ENCODE measurements around the gene OAT. TPM values are rescaled to one million over a fixed set of nuclear protein-coding genes. Genes with fewer than 3 reads are reported as not detected.

OAT gene
- total and polyA plus RNA-seq, 2 experiments from 2014 or later: 232 to 263 TPM

- Histone ChIP-seq H3K4me1 (ENCODE audit: insufficient read depth) (peaks cover 18% of the 10 kb centered on the region), H3K27me3 (replicated peaks; ENCODE audit: insufficient read depth) (0 out of 2 replicates have a peak, but pooled peaks cover 22% of the 10 kb centered on the region), H3K9me3 (ENCODE audit: low read depth) (no peaks in the 10 kb centered on the region), H3K79me2 (ENCODE audit: insufficient read depth) (peaks cover 33% of the 10 kb centered on the region), H3K9me2 (ENCODE audit: insufficient read depth) (no peaks in the 10 kb centered on the region), H3K9ac (no peak overlapping the region), H3K27ac (no peak overlapping the region), H4K20me1 (ENCODE audit: insufficient read depth) (peaks cover 11% of the 10 kb centered on the region; the same call in 1 of the 2 replicates), H3K36me3 (ENCODE audit: low read depth) (no peaks in the 10 kb centered on the region), H3K4me3 (no peak overlapping the region), H3F3A (ENCODE audit: insufficient read depth) (0 out of 2 replicates have a peak, but pooled peaks cover 9% of the 10 kb centered on the region), H2AFZ (no peak overlapping the region), H3K4me2 (ENCODE audit: unreplicated experiment) (no peak overlapping the region)
- DNase-seq: no peak
- in situ Hi-C loops (cut with MboI): no loop called here
- WGBS, 2 experiments (ENCODE audit: low coverage in 1 of 2, low lambda C conversion rate in 2 of 2, missing lambda C conversion rate in 2 of 2): 0 to 6% methylated on average over 1 of the region's 1 CpG
- TF ChIP-seq EZH2phosphoT487 (IDR thresholded peaks at IDR 0.05; ENCODE audit: insufficient read depth, low read depth) (no peak), EZH2 (IDR thresholded peaks at IDR 0.05; ENCODE audit: insufficient read depth, poor library complexity, severe bottlenecking) (no peak)
Measured at GRCh38 chr10:124420254-124420653, 1.5 kb upstream of the OAT start.

DNA sequence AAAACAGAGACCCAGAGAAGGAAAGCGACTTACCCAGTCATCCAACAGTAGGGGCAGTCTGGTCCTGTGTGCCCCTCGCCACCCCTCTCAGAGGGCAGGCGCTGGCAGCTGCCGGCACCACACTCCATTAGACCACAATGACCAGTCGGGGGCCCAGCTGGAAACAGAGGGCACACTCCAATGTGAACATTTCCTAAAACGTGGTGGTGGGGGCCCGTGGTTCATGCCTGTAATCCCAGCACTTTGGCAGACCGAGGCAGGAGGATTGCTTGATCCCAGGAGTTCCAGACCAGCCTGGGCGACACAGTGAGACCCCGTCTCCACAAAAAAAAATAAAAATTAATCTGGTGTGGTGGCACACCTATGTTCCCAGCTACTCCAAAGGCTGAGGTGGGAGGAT is 912 bp upstream of the OAT start:
- Histone ChIP-seq H3K4me2 (ENCODE audit: unreplicated experiment) (no peak overlapping the region), H3K9ac (no peak overlapping the region), H3K4me3 (no peak overlapping the region), H2AFZ (no peak overlapping the region; the same call in 1 of the 2 replicates), H3K27ac (no peak overlapping the region), H3F3A (ENCODE audit: insufficient read depth) (0 out of 2 replicates have a peak, but pooled peaks cover 11% of the 10 kb centered on the region), H3K79me2 (ENCODE audit: insufficient read depth) (peaks cover 39% of the 10 kb centered on the region), H4K20me1 (ENCODE audit: insufficient read depth) (peaks cover 11% of the 10 kb centered on the region; the same call in 1 of the 2 replicates), H3K27me3 (replicated peaks; ENCODE audit: insufficient read depth) (0 out of 2 replicates have a peak, but pooled peaks cover 18% of the 10 kb centered on the region), H3K9me3 (ENCODE audit: low read depth) (no peaks in the 10 kb centered on the region), H3K9me2 (ENCODE audit: insufficient read depth) (no peaks in the 10 kb centered on the region), H3K4me1 (ENCODE audit: insufficient read depth) (peaks cover 20% of the 10 kb centered on the region), H3K36me3 (ENCODE audit: low read depth) (no peaks in the 10 kb centered on the region)
- TF ChIP-seq EZH2phosphoT487 (IDR thresholded peaks at IDR 0.05; ENCODE audit: insufficient read depth, low read depth) (no peak), EZH2 (IDR thresholded peaks at IDR 0.05; ENCODE audit: insufficient read depth, poor library complexity, severe bottlenecking) (no peak)
- DNase-seq: no peak
- WGBS, 2 experiments (ENCODE audit: low coverage in 1 of 2, low lambda C conversion rate in 2 of 2, missing lambda C conversion rate in 2 of 2): 78 to 86% methylated on average over 10 of the region's 10 CpGs
- in situ Hi-C loops (cut with MboI): no loop called here

DNA sequence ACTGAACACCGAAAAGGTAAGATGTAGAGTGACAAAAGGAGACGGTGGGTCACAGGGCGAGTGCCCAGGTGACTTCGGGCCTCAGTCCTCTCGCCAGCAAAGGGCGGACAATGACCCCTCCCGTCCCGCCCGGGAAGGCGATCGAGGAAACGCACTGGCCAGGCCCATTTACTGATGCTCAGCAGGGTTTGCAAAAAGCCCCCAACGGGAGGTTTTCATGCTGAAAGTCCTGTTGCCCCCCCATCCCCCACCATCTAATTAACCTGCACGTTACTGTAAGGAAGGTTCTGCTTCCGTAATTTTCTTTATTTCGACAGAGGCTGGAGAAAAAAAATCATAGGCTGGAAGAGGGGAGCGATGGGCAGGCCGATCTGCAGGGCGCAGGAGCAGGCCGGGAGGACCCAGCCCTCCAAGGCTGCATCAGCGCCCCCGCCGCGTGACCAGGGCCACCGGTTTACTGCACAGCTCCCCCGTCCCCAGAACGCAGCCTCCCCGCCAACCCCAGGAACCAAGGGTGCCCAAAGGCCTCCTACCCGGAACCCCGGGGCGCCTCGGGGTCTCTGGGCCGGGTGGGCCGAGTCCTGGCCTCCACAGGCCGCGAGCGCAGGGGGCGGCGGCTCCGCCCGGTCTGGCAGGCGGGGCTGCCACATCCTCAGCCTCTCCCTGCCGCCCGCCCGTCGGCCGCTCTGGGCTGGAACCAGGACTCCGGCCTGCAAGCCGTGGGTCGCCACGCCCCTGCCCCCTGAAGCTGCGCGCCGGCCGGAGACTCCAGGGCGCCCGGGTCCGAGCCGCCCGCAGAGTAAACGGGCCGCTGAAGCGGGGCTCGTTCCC is 613 bp downstream of the OAT start:
- Histone ChIP-seq H3K27me3 (replicated peaks; ENCODE audit: insufficient read depth) (0 out of 2 replicates have a peak, but pooled peaks cover 13% of the 10 kb centered on the region), H3K9me2 (ENCODE audit: insufficient read depth) (no peaks in the 10 kb centered on the region), H3K79me2 (ENCODE audit: insufficient read depth) (peaks cover 54% of the 10 kb centered on the region), H3K9me3 (ENCODE audit: low read depth) (no peaks in the 10 kb centered on the region), H4K20me1 (ENCODE audit: insufficient read depth) (peaks cover 17% of the 10 kb centered on the region; the same call in 1 of the 2 replicates), H3K4me1 (ENCODE audit: insufficient read depth) (peaks cover 30% of the 10 kb centered on the region), H3K4me2 (ENCODE audit: unreplicated experiment) (peak overlapping the region; percentile 84), H3K36me3 (ENCODE audit: low read depth) (no peaks in the 10 kb centered on the region), H3K9ac (peak overlapping the region; percentile 97), H3K27ac (peak overlapping the region; percentile 90), H2AFZ (peak overlapping the region; percentile 16; the same call in 1 of the 2 replicates), H3F3A (ENCODE audit: insufficient read depth) (peaks cover 21% of the 10 kb centered on the region; the same call in 1 of the 2 replicates), H3K4me3 (peak overlapping the region; percentile 86)
- TF ChIP-seq EZH2 (IDR thresholded peaks at IDR 0.05; ENCODE audit: insufficient read depth, poor library complexity, severe bottlenecking): no peak
- no peak for TF ChIP-seq EZH2phosphoT487 (IDR thresholded peaks at IDR 0.05; ENCODE audit: insufficient read depth, low read depth)
- in situ Hi-C loops (cut with MboI): no loop called here
- DNase-seq: peak; percentile 87
- 1% methylated on average over 24 to 45 of the region's 64 CpGs for WGBS, 2 experiments (ENCODE audit: low coverage in 1 of 2, low lambda C conversion rate in 2 of 2, missing lambda C conversion rate in 2 of 2)

DNA sequence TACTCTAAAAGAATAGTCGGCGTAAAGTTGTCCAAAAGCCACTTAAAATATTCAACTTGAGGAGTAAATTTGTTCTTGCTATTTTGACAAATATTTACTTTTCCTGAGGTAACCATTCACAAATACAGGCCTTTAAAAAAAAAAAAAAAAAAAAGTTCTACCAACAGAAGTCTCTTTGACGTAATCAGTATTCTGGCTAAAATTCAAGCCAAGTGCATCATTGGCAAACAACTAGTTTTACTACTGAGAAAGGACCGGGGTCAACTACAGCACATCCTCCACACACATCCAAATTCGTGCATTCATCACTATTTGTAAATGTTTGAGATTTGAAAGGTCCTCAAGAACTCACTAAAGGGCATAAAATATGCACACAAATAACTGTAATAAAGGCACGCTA is 2.0 kb downstream of the OAT start:
- Histone ChIP-seq H4K20me1 (ENCODE audit: insufficient read depth) (peaks cover 17% of the 10 kb centered on the region; the same call in 1 of the 2 replicates), H3K4me3 (peak overlapping the region; percentile 86)

More for the DNA sequence above, 2.0 kb downstream of the OAT start:
- Histone ChIP-seq H3K9me2 (ENCODE audit: insufficient read depth) (no peaks in the 10 kb centered on the region), H3K4me1 (ENCODE audit: insufficient read depth) (peaks cover 30% of the 10 kb centered on the region), H3K79me2 (ENCODE audit: insufficient read depth) (peaks cover 68% of the 10 kb centered on the region), H3K9me3 (ENCODE audit: low read depth) (no peaks in the 10 kb centered on the region), H2AFZ (no peak overlapping the region), H3K27ac (no peak overlapping the region), H3K4me2 (ENCODE audit: unreplicated experiment) (peak overlapping the region; percentile 84), H3K9ac (peak overlapping the region; percentile 97), H3K27me3 (replicated peaks; ENCODE audit: insufficient read depth) (0 out of 2 replicates have a peak, but pooled peaks cover 5% of the 10 kb centered on the region), H3K36me3 (ENCODE audit: low read depth) (0 out of 2 replicates have a peak, but pooled peaks cover 6% of the 10 kb centered on the region), H3F3A (ENCODE audit: insufficient read depth) (peaks cover 21% of the 10 kb centered on the region)
- in situ Hi-C loops (cut with MboI): no loop called here
- peak; percentile 75 for DNase-seq
- no peak for TF ChIP-seq EZH2 (IDR thresholded peaks at IDR 0.05; ENCODE audit: insufficient read depth, poor library complexity, severe bottlenecking)
- TF ChIP-seq EZH2phosphoT487 (IDR thresholded peaks at IDR 0.05; ENCODE audit: insufficient read depth, low read depth): no peak
- 48 to 54% methylated on average over 6 of the region's 6 CpGs for WGBS, 2 experiments (ENCODE audit: low coverage in 1 of 2, low lambda C conversion rate in 2 of 2, missing lambda C conversion rate in 2 of 2)

All from GM23248 (cell line).